Hematopoietic multipotent progenitor cell treated with erythropoietin and hydrocortisone succinate and interleukin-3 and kit ligand, for 17 days (in vitro differentiated cells): ENCODE results near the gene SNRPD2.
"Not testable (repeated sequence)": the region's sequence is repeated elsewhere in the genome, so short reads cannot be mapped to it uniquely, and the experiment has no call there.

ENCODE experiments used
- DNase-seq: peaks from one replicate; pipeline ENCODE4 v3.0.0-alpha.2; 2015; ENCODE audit warnings: low spot score

SNRPD2 gene

DNA sequence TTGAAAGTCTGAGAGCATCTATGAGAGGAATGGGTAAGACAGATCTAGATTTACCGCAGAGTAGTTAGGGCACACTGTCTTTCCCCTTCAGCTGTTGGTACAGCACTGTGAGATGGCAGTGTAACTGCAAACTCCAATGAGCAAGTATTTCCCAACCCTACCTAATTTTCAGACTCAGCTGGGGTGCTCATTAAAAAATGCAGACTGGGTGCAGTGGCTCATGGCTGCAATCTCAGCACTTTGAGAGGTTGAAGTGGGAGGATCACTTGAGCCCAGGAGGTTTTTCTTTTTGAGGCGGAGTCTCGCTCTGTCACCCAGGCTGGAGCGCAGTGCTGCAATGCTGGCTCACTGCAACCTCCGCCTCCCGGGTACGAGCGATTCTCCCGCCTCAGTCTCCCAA, 13.4 kb upstream of the SNRPD2 start:
- DNase-seq = no peak

DNA sequence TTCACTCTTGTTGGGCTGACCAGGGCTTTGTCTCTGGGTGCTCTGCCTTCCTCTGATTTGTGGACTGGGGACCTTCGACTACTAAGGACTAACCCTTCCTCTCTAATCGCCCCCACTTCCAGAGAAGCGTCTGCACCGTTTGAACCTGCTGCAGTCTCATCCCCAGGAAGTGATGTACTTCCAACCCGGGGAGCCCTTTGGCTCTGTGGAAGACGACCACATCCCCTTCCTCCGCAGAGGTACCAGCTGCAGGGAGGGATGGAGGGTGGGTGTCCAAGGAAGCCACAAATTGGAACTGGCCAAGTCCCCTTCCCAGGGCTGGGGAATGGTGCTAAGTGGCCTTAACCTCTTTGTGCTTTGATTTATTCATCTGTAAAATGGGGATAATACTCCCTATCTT, 9.9 kb upstream of the SNRPD2 start:
- DNase-seq = no peak

DNA sequence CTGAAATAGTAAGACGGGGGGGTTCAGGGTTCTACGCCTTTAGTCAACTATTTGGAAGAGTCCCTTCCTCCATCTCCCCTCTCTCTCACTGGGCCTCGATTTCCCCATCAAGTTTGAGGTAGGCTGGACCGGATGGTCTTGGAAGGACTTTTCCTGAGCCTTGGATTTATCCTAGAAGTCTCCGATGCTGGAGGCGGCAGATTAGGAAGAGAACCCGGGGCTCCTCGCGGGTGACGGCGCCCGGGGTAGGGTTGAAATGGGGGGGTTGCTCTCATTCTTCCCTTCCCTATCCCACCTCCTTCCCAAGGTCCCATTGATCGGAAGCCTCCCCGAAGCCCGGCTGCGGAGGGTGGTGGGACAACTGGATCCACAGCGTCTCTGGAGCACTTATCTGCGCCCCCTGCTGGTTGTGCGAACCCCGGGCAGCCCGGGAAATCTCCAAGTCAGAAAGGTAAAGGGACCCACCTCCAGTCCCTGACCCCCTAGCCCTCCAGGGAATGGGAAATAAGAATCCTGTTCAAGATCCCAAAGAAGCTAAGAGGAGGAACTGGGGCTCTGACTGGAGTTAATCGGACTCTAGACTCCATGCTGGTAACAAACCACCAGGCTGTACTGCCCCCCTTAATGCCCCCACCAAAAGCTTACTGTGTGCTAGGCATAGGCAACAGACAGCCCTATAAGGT, 1.5 kb upstream of the SNRPD2 start:
- DNase-seq = peak; percentile 73

- DNase-seq = peak; percentile 96
These were observed 693 bp upstream of the SNRPD2 start, which contains the start of gene QPCTL for GRCh38 chr19:45692187-45693105. Gene QPCTL (plus strand): TSS chr19:45692666. CDS start chr19:45692704, 38 bp downstream.

DNA sequence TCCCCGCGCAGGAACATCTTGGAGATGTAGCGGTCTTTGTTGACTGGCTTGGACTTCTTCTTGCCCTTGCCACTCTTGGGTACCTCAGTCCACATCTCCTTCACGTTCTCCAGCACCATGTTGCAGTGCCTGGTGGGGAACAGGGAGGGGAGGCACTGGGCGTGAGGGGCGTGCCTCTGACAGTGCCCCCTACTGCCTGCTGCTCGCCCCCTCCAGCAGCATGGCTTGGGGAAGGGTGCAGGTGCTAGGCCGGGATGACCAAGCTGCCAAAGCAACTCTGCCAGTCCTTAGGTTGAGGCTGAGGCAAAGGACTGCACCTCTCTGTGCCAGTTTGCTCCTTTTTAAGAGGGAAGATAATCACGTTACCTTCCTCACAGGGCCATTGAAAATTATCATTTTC, 4.2 kb downstream of the SNRPD2 start:
- DNase-seq = no peak

DNA sequence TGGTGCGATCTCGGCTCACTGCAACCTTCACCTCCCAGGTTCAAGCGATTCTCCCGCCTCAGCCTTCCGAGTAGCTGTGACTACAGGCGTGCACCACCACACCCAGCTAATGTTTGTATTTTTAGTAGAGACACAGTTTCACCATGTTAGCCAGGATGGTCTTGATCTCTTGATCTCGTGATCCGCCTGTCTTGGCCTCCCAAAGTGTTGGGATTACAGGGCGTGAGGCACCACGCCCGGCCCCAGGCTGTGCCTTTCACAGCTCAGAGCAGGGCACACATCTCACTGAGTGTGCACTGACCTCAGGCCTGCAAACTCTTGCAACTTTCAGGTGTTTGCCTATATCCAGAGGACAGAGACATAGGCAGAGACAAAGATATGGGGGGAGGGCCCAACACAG, 6.7 kb downstream of the SNRPD2 start:
- not testable (repeated sequence) for DNase-seq

DNA sequence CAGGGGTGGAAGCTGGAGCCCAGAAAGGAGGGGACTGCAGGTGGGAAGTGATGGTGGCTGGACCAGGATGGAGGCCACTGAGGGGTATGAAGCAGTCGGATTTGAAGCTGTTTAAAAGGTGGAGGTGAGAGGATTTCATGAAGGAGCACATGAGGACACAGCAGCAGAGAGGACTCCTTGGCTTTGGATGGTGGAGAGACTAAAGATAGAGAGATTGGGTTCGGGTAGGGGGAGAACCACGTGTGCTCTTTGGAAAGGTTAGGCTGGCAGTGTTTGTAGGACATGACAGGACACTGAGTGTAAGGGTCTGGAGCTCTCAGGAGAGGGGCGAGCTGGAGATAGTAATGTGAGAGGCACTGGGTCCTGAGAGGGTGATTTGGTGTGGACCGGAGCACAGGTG, 8.8 kb downstream of the SNRPD2 start:
- no peak for DNase-seq

DNA sequence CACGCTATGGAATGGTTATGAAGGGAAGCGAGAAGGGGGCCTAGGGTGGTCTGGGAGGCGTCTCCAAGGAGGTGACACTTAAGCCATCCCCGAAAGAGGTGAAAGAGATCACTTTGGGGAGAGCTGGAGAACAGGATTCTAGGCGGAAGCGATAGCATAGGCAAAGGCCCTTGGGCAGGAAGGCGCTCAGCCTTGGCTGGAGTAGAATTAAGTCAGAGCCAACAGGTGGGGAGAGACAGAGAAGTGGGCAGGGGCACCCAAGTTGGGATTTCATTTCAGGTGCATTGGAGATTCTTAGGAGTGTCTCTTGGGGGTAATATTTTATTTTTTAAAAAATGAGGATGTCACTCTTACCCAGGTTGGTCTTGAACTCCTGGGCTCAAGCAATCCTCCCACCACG, 9.6 kb downstream of the SNRPD2 start:
- DNase-seq = no peak

DNA sequence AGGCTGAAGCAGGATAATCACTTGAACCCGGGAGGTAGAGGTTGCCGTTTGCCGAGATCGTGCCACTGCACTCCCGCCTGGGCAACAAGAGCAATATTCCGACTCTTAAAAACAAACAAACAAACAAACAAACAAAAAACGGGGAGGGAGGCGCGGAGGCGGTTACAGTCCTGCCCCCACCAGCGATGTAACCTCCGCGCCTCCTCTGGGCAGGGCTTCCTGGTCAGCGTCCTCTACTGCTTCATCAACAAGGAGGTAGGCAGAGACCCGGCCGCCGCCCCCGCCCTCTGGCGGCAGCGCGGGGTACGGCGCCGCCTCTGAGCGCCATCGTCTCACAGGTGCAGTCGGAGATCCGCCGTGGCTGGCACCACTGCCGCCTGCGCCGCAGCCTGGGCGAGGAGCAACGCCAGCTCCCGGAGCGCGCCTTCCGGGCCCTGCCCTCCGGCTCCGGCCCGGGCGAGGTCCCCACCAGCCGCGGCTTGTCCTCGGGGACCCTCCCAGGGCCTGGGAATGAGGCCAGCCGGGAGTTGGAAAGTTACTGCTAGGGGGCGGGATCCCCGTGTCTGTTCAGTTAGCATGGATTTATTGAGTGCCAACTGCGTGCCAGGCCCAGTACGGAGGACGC, 10.2 kb downstream of the SNRPD2 start:
- DNase-seq = peak; percentile 83

GRCh38 chr19:45677351-45678230, 14.2 kb downstream of the SNRPD2 start:
- peak; percentile 63 for DNase-seq

DNA sequence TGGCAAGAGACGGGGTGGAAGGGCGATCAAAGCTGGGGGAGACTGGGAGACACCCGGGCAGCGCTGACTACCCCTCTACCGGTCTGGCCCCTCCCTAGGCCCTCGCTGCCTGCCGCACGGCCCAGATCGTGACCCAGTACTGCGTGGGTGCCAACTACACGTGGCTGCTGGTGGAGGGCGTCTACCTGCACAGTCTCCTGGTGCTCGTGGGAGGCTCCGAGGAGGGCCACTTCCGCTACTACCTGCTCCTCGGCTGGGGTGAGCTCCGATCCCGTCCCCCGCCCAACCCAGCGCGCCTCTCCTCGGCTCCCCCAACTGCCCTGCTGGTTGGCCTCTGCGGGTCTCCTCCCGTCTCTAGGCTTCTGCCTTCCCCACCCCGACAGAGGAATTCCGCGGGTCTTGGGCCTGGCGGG, 14.9 kb downstream of the SNRPD2 start:
- DNase-seq = no peak

- DNase-seq = no peak
These were observed 16.8 kb downstream of the SNRPD2 start for GRCh38 chr19:45674946-45675345.

DNA sequence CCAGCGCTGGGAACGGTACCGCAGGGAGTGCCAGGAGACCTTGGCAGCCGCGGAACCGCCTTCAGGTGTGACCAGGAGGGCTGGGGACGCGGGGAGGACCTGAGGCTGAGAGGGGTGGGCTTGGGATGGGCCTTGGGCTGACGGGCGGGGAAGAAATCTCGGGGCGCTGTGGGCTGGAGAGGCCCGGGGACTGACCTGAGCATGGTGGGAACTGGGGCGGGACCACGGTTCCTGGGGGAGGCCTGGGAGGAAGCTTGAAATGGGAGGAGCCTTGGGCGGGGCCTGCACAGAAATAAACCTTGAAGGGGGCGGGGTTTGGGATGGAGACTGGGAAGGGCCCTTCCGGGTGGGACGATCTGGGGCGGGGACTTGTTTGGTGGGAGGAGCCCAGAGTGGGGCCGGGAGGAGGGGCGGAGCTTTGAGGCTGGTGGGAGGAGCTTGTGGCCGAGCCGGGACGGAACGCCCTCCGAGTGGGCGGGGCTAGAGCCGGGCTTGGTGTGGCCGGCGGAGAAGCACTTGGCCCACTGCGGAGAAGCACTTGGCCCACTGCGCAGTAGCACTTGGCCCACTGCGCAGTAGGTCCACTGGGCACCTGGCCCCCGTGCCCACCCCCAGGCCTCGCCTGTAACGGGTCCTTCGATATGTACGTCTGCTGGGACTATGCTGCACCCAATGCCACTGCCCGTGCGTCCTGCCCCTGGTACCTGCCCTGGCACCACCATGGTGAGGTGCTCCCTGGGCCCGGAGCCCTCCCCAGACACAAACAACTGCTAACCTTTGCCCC, 20.9 kb downstream of the SNRPD2 start:
- DNase-seq = peak; percentile 81

GRCh38 chr19:45668342-45668871, 23.3 kb downstream of the SNRPD2 start:
- no peak for DNase-seq

GRCh38 chr19:45667620-45668341, 24.0 kb downstream of the SNRPD2 start, which contains the start of gene GIPR:
Gene GIPR (plus strand): TSS chr19:45668221. CDS start chr19:45669521, 1,300 bp downstream.
- no peak for DNase-seq

- no peak for DNase-seq
These were observed 27.2 kb downstream of the SNRPD2 start for GRCh38 chr19:45664575-45664974.

- DNase-seq = no peak
These were observed 28.0 kb downstream of the SNRPD2 start for GRCh38 chr19:45663800-45664199.

DNA sequence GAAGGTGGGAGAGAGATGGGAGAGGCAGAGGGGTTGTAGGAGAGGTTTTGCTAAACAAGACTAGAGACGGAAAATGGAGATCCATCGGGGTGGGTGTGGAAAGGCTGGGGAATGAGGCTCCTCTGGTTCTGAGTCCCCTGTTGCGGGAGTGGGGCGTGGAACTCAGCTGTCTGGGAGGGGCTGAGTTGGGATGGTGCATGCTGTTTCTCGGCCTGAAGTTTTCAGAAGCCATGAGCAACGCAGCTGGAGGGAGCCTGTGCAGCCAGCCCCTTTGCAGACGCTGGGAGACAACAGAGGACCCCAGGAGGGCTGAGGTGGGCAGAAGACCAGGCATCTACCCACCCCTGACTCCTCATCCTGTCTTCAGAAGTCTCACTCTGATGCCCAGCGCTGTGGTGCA, 31.1 kb downstream of the SNRPD2 start:
- no peak for DNase-seq

- DNase-seq = no peak
These were observed 32.5 kb downstream of the SNRPD2 start for GRCh38 chr19:45659096-45659729.
